Panc1 (cell line): Measurements from ENCODE around the gene RNGTT. TPM values are rescaled to one million over a fixed set of nuclear protein-coding genes. Genes with fewer than 3 reads are reported as not detected.

Source experiments
- ATAC-seq: fragments of 200-7000 bp; cut with Tn5 transposase; 2 replicates; pipeline ENCODE4 v1.9.1; 2020; ENCODE audit warnings: mild to moderate bottlenecking, moderate library complexity
- BruUV-seq: library from RNA; stranded (reverse); fragments of 400-500 nt; replicated peaks from 2 replicates; lab custom pipeline; 2021; lab: Mats Ljungman, UMichigan
- CTCF ChIA-PET: fragments of 300-600 bp; sonication (Branson Sonifier 250); formaldehyde crosslinking; loops from one replicate; lab custom pipeline; 2022; ENCODE audit warnings: antibody characterized with exemption; lab: Charles Lee
- POLR2A ChIA-PET: fragments of 300-600 bp; sonication (Branson Sonifier 250); formaldehyde crosslinking; loops from one replicate; lab custom pipeline; 2022; ENCODE audit warnings: antibody characterized with exemption; lab: Charles Lee
- DNase-seq: peaks from one replicate; pipeline ENCODE4 v3.0.0-alpha.2; 2010; ENCODE audit warnings: low read depth, low spot score
- H3K27ac ChIP-seq: 2 replicates; pipeline ENCODE4 v1.5.1; 2011; ENCODE audit warnings: mild to moderate bottlenecking, low read length, inconsistent platforms
- H3K27me3 ChIP-seq: fragments of 200-500 bp; sonication (Bioruptor generic); 2 replicates; pipeline ENCODE4 v1.6.0; 2014; ENCODE audit warnings: low read length, inconsistent platforms; ENCODE audit not compliant: control insufficient read depth, insufficient read depth
- H3K36me3 ChIP-seq: fragments of 200-500 bp; sonication (Bioruptor generic); 2 replicates; pipeline ENCODE4 v1.5.1; 2014; ENCODE audit warnings: inconsistent platforms, mild to moderate bottlenecking, low read length, moderate library complexity; ENCODE audit not compliant: control insufficient read depth, insufficient read depth
- H3K4me1 ChIP-seq: 2 replicates; pipeline ENCODE4 v1.5.1; 2011; ENCODE audit warnings: inconsistent platforms, mild to moderate bottlenecking, low read length, moderate library complexity; ENCODE audit not compliant: control insufficient read depth, insufficient read depth
- H3K4me3 ChIP-seq, 2 experiments: 2 replicates each; pipeline ENCODE4 v1.5.1; 2011 to 2012; ENCODE audit warnings: low read depth in 2 of 2, low read length in 2 of 2, mild to moderate bottlenecking in 2 of 2, inconsistent platforms in 1 of 2, moderate library complexity in 1 of 2
- H3K9me3 ChIP-seq: fragments of 200-500 bp; sonication (Bioruptor generic); 2 replicates; pipeline ENCODE4 v1.5.1; 2014; ENCODE audit warnings: low read depth, mild to moderate bottlenecking, inconsistent platforms, low read length, moderate library complexity; ENCODE audit not compliant: control insufficient read depth, insufficient read depth
- CTCF ChIP-seq: fragments of 450-650 bp; IDR thresholded peaks from 2 replicates; pipeline ENCODE4 v1.5.1; 2017; ENCODE audit warnings: mild to moderate bottlenecking
- POLR2AphosphoS5 ChIP-seq: IDR thresholded peaks from 2 replicates; pipeline ENCODE4 v1.6.1; 2012; ENCODE audit warnings: mild to moderate bottlenecking, low read depth, low read length, moderate library complexity
- REST ChIP-seq, 2 experiments: IDR thresholded peaks; 2 replicates each; pipeline ENCODE4 v1.6.1; 2011 to 2012; ENCODE audit warnings: low read depth in 2 of 2, control low read depth in 1 of 2, low read length in 1 of 2, mild to moderate bottlenecking in 1 of 2, moderate library complexity in 1 of 2; ENCODE audit not compliant: insufficient read depth in 1 of 2
- SIN3A ChIP-seq: IDR thresholded peaks from 2 replicates; pipeline ENCODE4 v1.6.1; 2012; ENCODE audit warnings: low read depth, mild to moderate bottlenecking, low read length, moderate library complexity, borderline replicate concordance; ENCODE audit not compliant: insufficient read depth
- TCF7L2 ChIP-seq: IDR thresholded peaks from 2 replicates; pipeline ENCODE4 v1.6.1; 2011; ENCODE audit warnings: mild to moderate bottlenecking, low read depth, low read length, inconsistent platforms
- in situ Hi-C: cut with HindIII; loops from 2 replicates; pipeline ENCODE4 v1.10.0; 2016; ENCODE audit warnings: low sequenced_read_pairs, low pct_unique_long_range_greater_than_20kb
- intact Hi-C: fragments of 100-400 bp; cut with micrococcal nuclease; formaldehyde crosslinking; loops from one replicate; pipeline ENCODE4 v1.10.0; 2022; ENCODE audit not compliant: unreplicated experiment
- total RNA-seq: library from RNA; stranded (reverse); gene quantifications from one replicate; pipeline ENCODE4 v1.2.1, GENCODE V29; 2021; ENCODE audit not compliant: unreplicated experiment

RNGTT gene
- total RNA-seq, 1 experiment from 2014 or later = 21.2 TPM

- no peak for DNase-seq
- no peak overlapping the region for H3K4me3 ChIP-seq
- in situ Hi-C loops = no loop called here
- intact Hi-C loops = no loop called here
- TF ChIP-seq POLR2AphosphoS5 (no peak), CTCF (no peak), TCF7L2 (no peak), REST (IDR thresholded peaks at IDR 0.05; ENCODE audit: insufficient read depth in 1 of 2, low read depth in 2 of 2, low read length in 1 of 2) (no peak), SIN3A (no peak)
- POLR2A ChIA-PET = no interaction called here
- H3K36me3 ChIP-seq = no peaks in the 10 kb centered on the region
- no peak overlapping the region for H3K27ac ChIP-seq
- BruUV-seq = no TSS peak
- H3K27me3 ChIP-seq = no peaks in the 10 kb centered on the region
- no peak for ATAC-seq
- H3K9me3 ChIP-seq = no peaks in the 10 kb centered on the region
- CTCF ChIA-PET = no interaction called here
- no peaks in the 10 kb centered on the region for H3K4me1 ChIP-seq
Observed at GRCh38 chr6:88708197-88708744, 255.1 kb downstream of the RNGTT start.

- ChIA-PET POLR2A (no interaction called here), CTCF (no interaction called here)
- in situ Hi-C loops = no loop called here
- DNase-seq (no peak), ATAC-seq (no peak)
- Histone ChIP-seq H3K4me1 (no peaks in the 10 kb centered on the region), H3K27ac (no peak overlapping the region), H3K9me3 (no peaks in the 10 kb centered on the region), H3K27me3 (no peaks in the 10 kb centered on the region), H3K36me3 (no peaks in the 10 kb centered on the region), H3K4me3 (no peak overlapping the region)
- TF ChIP-seq CTCF = no peak
- no peak for TF ChIP-seq SIN3A
- TF ChIP-seq REST (IDR thresholded peaks at IDR 0.05; ENCODE audit: insufficient read depth in 1 of 2, low read depth in 2 of 2, low read length in 1 of 2) = no peak
- no peak for TF ChIP-seq POLR2AphosphoS5
- TF ChIP-seq TCF7L2 = no peak
- no TSS peak for BruUV-seq
- intact Hi-C loops = no loop called here
Observed at GRCh38 chr6:88705601-88706000, 257.8 kb downstream of the RNGTT start.
